Esophagus muscularis mucosa (tissue), 4 donors: ENCODE data around the gene CPA2. TPM values are rescaled to one million over a fixed set of nuclear protein-coding genes. Genes with fewer than 3 reads are reported as not detected.

Experiments
- DNase-seq: peaks from one replicate; pipeline ENCODE4 v3.0.0-alpha.2; 2017; ENCODE audit errors: extremely low spot score
- H3K27ac ChIP-seq, 4 donors: fragments of 200-600 bp; sonication (generic); replicated peaks in 1 of 4; 1 replicate in 3 of 4; 2 replicates in 1 of 4; pipeline ENCODE4 v1.5.1; 2016 to 2019; ENCODE audit warnings: mild to moderate bottlenecking in 1 of 4
- H3K27me3 ChIP-seq, 4 donors: fragments of 200-600 bp; sonication (generic); one replicate each; pipeline versions ENCODE4 v1.5.1 to v1.6.0; 2016 to 2019
- H3K36me3 ChIP-seq, 4 donors: fragments of 200-600 bp; sonication (generic); one replicate each; pipeline ENCODE4 v1.5.1; 2016 to 2019
- H3K4me1 ChIP-seq, 4 donors: fragments of 200-600 bp; sonication (generic); one replicate each; pipeline ENCODE4 v1.5.1; 2016 to 2019
- H3K4me3 ChIP-seq, 4 donors: fragments of 200-600 bp; sonication (generic); 1 replicate in 2 of 4; 2 replicates in 2 of 4; pipeline ENCODE4 v1.5.1; 2016 to 2019; ENCODE audit warnings: mild to moderate bottlenecking in 4 of 4, moderate library complexity in 1 of 4
- H3K9me3 ChIP-seq, 4 donors: fragments of 200-600 bp; sonication (generic); 1 replicate in 3 of 4; 2 replicates in 1 of 4; pipeline ENCODE4 v1.5.1; 2016 to 2019
- EP300 ChIP-seq: sonication (generic); formaldehyde crosslinking; IDR thresholded peaks from one replicate; pipeline ENCODE4 v1.6.1; 2017; ENCODE audit warnings: antibody characterized with exemption
- POLR2A ChIP-seq: fragments of 450-650 bp; IDR thresholded peaks from one replicate; pipeline ENCODE4 v1.6.1; 2017; ENCODE audit warnings: antibody characterized with exemption, moderate library complexity, mild to moderate bottlenecking, low read depth
- POLR2AphosphoS5 ChIP-seq, 2 donors: sonication (generic); formaldehyde crosslinking; IDR thresholded peaks; one replicate each; pipeline ENCODE4 v1.6.1; 2017; ENCODE audit warnings: antibody characterized with exemption in 2 of 2
- WGBS: methylation state at CpG from one replicate; pipeline ENCODE4 v1.1.5; 2018; 5-methylcytosine and 5-hydroxymethylcytosine counted together
- intact Hi-C: fragments of 100-400 bp; cut with DNase I; formaldehyde crosslinking; loops from one replicate; pipeline ENCODE4 v1.15.1; 2023
- total RNA-seq, 4 donors: library from RNA; depleted of rRNA; stranded (reverse); fragments of >200 nt; gene quantifications; one replicate each; pipeline versions ENCODE4 v1.1.0 to v1.2.1, GENCODE V29; 2016
- TF ChIP-seq, protein P1 (sequence below), 3 experiments: fragments of 200-600 bp in 2 of 3; fragments of 450-650 bp in 1 of 3; sonication (generic) in 2 of 3; IDR thresholded peaks; one replicate each; pipeline ENCODE4 v1.5.1; 2017 to 2019; ENCODE audit warnings: antibody characterized with exemption in 3 of 3, mild to moderate bottlenecking in 2 of 3, moderate library complexity in 1 of 3

CPA2 gene
- total RNA-seq, 4 donors from 2014 or later, result not detected

DNA sequence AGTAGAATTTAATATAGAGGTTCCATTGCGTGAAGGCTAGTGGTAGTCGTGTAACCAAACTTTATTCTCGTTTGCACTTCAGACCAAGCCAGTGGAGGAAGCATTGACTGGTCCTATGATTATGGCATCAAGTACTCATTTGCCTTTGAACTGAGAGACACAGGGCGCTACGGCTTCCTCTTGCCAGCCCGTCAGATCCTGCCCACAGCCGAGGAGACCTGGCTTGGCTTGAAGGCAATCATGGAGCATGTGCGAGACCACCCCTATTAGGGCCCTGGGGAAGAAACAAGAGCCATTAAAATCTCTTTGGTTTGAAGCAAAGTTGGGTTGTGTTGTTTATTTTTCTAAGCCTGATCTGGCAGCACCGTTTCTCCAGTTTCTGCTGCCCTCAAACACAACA, 22.8 kb downstream of the CPA2 start:
- 90% methylated on average over 9 of the region's 9 CpGs for WGBS
- intact Hi-C loops, result no loop called here
- no peaks in the 10 kb centered on the region for H3K9me3 ChIP-seq

DNA sequence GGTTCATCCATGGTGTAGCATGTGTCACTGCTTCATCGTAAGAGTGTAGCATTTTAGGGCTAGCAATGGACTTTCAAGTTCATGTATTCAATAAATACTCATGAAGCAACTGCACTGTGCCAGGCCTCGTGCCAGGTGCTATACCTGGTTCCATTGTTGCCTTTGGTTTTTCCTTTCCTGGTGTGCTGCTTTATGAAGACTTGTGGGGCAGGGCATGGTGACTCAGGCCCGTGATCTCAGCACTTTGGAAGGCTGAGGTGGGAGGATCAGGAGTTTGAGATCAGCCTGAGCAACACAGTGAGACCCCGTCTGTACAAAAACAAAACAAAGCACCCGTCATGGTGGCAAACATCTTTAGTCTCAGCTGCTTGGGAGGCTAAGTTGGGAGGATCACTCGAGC, 24.1 kb downstream of the CPA2 start:
- DNase-seq, result no peak
- Histone ChIP-seq H3K36me3 (no peaks in the 10 kb centered on the region), H3K4me3 (no peak overlapping the region), H3K9me3 (no peaks in the 10 kb centered on the region), H3K27me3 (no peaks in the 10 kb centered on the region), H3K4me1 (no peaks in the 10 kb centered on the region), H3K27ac (no peak overlapping the region)
- intact Hi-C loops, result no loop called here
- WGBS, result 92% methylated on average over 5 of the region's 6 CpGs
- TF ChIP-seq EP300 (no peak), POLR2AphosphoS5 (IDR thresholded peaks at IDR 0.05) (no peak), POLR2A (no peak)
- TF ChIP-seq, protein P1, sequence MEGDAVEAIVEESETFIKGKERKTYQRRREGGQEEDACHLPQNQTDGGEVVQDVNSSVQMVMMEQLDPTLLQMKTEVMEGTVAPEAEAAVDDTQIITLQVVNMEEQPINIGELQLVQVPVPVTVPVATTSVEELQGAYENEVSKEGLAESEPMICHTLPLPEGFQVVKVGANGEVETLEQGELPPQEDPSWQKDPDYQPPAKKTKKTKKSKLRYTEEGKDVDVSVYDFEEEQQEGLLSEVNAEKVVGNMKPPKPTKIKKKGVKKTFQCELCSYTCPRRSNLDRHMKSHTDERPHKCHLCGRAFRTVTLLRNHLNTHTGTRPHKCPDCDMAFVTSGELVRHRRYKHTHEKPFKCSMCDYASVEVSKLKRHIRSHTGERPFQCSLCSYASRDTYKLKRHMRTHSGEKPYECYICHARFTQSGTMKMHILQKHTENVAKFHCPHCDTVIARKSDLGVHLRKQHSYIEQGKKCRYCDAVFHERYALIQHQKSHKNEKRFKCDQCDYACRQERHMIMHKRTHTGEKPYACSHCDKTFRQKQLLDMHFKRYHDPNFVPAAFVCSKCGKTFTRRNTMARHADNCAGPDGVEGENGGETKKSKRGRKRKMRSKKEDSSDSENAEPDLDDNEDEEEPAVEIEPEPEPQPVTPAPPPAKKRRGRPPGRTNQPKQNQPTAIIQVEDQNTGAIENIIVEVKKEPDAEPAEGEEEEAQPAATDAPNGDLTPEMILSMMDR (IDR thresholded peaks at IDR 0.05), result no peak

More for the DNA sequence above, 22.8 kb downstream of the CPA2 start:
- Histone ChIP-seq H3K27ac (no peak overlapping the region), H3K4me3 (no peak overlapping the region), H3K4me1 (no peaks in the 10 kb centered on the region), H3K27me3 (no peaks in the 10 kb centered on the region), H3K36me3 (no peaks in the 10 kb centered on the region)
- TF ChIP-seq, protein P1 (IDR thresholded peaks at IDR 0.05), result no peak
- TF ChIP-seq POLR2A (no peak), POLR2AphosphoS5 (IDR thresholded peaks at IDR 0.05) (no peak), EP300 (no peak)
- DNase-seq, result no peak

GRCh38 chr7:130292682-130293257, 26.1 kb downstream of the CPA2 start, which contains the start of gene CPA4:
Gene CPA4 (plus strand): TSS chr7:130293161. CDS start chr7:130293181, 20 bp downstream.
- intact Hi-C loops, result no loop called here
- Histone ChIP-seq H3K4me1 (no peaks in the 10 kb centered on the region), H3K9me3 (no peaks in the 10 kb centered on the region), H3K36me3 (no peaks in the 10 kb centered on the region), H3K27ac (no peak within 1 kb of the TSS), H3K27me3 (no peaks in the 10 kb centered on the region), H3K4me3 (no peak within 1 kb of the TSS)
- no peak for TF ChIP-seq POLR2AphosphoS5 (IDR thresholded peaks at IDR 0.05)
- TF ChIP-seq, protein P1 (IDR thresholded peaks at IDR 0.05), result no peak
- no peak for DNase-seq
- WGBS, result no CpG with 5 or more reads among the region's 1 CpG

GRCh38 chr7:130293521-130293920, 26.9 kb downstream of the CPA2 start:
- H3K36me3 ChIP-seq, result no peaks in the 10 kb centered on the region
- H3K9me3 ChIP-seq, result no peaks in the 10 kb centered on the region
- no peak overlapping the region for H3K4me3 ChIP-seq
- DNase-seq, result no peak
- no peaks in the 10 kb centered on the region for H3K4me1 ChIP-seq
- no peaks in the 10 kb centered on the region for H3K27me3 ChIP-seq
- no peak overlapping the region for H3K27ac ChIP-seq
- 85% methylated on average over 8 of the region's 8 CpGs for WGBS
- intact Hi-C loops, result no loop called here
- no peak for TF ChIP-seq POLR2AphosphoS5 (IDR thresholded peaks at IDR 0.05)
- TF ChIP-seq, protein P1 (IDR thresholded peaks at IDR 0.05), result no peak
- TF ChIP-seq EP300, result no peak
- no peak for TF ChIP-seq POLR2A

- 92% methylated on average over 4 of the region's 5 CpGs for WGBS
- TF ChIP-seq POLR2AphosphoS5 (IDR thresholded peaks at IDR 0.05) (no peak), POLR2A (no peak), EP300 (no peak)
- TF ChIP-seq, protein P1 (IDR thresholded peaks at IDR 0.05), result no peak
- no peak for DNase-seq
- H3K4me3 ChIP-seq, result no peak overlapping the region
- no peaks in the 10 kb centered on the region for H3K9me3 ChIP-seq
- intact Hi-C loops, result no loop called here
- H3K27ac ChIP-seq, result no peak overlapping the region
- no peaks in the 10 kb centered on the region for H3K36me3 ChIP-seq
- no peaks in the 10 kb centered on the region for H3K27me3 ChIP-seq
- H3K4me1 ChIP-seq, result no peaks in the 10 kb centered on the region
Measured at GRCh38 chr7:130294314-130294713, 27.7 kb downstream of the CPA2 start.
